ENCODE measurements around the gene BCOR.

The BCOR gene

GRCh38 chrX:40097504-40098263 is at the start of gene BCOR:
TSS of gene BCOR (minus strand) at chrX:40097958. CDS start at chrX:40077929, 20,029 bp downstream.
- DNase-seq: peak; percentile 72

DNA sequence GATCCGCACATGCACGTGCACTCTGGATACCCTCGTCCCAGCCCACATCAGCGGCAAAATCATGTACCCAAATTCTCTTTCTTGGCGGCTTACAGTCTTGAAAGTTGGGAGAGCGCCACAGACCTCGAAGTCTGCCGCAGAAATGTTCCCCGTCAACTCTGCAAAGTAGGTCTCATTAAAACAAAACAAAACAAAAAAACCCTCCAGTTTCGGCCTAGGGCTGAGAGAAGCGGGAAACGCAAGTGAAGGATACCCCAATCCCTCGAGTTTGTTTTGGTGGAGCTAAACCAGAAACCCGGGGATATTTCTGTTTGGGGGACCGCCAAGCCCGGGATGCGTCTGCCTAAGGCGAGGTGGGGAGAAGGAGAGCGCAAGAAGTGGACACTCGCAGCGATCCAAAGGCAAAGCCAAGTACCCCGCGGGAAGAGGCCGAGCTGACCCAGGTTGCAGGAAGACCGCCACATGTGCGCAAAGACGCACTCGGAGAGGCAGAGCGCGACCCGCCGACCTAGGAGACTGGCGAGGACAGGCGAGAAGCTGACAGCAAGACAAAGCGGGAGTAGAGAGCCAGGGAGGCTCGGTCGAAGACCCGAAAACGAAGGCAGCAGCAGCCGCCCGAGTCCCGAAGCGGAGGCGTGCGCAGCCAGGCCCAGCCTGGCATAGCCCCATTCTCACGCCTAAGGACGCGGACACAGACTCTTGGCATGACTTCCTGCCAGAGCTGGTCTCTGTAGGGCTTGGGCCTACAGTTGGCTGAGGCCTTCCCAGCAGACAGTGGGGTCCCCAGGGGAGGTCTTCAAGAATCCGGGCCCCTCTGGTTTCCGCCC is 49.6 kb upstream of the BCOR start:
- DNase-seq: no peak

- peak; percentile 43 for DNase-seq
These were observed 48.7 kb upstream of the BCOR start for GRCh38 chrX:40146262-40147125.

GRCh38 chrX:40145923-40146261 is 48.1 kb upstream of the BCOR start:
- no peak for DNase-seq

- DNase-seq: no peak
These were observed 47.5 kb upstream of the BCOR start for GRCh38 chrX:40145001-40145922.

DNA sequence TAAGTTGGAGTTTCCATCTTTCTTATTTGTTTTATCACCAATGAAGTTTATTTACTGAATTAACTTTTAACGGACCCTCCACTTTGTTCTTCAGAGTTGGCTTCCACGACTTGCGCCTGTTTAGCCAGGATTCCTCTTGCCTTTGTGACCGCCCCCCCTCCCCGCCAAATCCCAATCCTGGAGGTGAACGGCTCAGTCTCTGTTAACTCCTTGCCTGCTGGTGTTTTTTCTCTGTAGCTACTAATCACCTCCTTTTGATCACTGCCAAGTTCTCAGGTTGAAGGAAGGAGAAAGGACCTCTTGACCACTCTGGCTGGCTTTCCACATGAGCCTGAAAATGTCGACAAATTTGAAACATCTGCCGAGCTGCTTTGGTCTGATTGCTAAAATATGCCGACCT is 46.8 kb upstream of the BCOR start:
- DNase-seq: no peak

- no peak for DNase-seq
These were observed 46.2 kb upstream of the BCOR start for GRCh38 chrX:40143987-40144386.

GRCh38 chrX:40143001-40143400 is 45.2 kb upstream of the BCOR start:
- no peak for DNase-seq

DNA sequence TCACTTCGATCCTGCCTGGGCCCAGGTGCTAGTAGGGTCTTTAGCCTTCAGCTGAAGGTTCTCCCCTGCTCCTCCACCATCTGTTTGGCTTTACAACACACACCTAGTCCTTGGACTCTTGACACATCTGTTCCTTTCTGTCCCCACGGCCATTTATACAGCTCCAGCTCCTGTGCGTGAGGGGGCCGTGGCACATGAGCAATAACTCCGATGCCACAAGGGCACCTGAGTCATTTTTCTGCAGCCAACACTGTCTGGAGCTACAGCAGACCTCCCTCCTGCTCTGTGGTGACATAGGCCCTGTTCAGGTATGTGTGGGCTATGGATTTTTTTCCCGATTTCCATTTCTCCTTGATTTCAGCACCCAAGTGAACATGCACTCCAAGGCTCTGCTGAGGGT is 44.7 kb upstream of the BCOR start:
- no peak for DNase-seq

- DNase-seq: no peak
These were observed 43.1 kb upstream of the BCOR start for GRCh38 chrX:40140706-40141499.

GRCh38 chrX:40132751-40133150 is 35.0 kb upstream of the BCOR start:
- no peak for DNase-seq

- no peak for DNase-seq
These were observed 34.0 kb upstream of the BCOR start for GRCh38 chrX:40131654-40132337.

GRCh38 chrX:40130207-40130606 is 32.4 kb upstream of the BCOR start:
- no peak for DNase-seq

DNA sequence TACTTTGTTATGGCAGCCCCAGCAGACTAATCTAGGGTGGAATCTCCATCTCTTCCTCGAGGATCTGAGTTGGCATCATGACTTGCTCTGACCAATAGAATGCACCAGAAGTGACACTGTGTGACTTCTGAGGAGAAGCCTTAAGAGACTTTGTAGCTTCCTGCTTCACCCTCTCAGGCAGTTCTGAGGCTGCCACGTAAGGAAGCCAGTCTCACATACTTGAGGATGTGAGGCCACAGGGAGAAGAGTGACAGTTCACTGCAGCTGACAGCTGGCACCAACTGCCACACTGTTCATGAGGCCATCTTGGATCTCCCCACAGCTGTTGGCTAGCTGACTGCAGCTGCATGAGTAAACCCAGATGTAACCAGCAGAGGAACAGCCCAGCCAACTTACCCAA is 29.3 kb upstream of the BCOR start:
- DNase-seq: no peak

- DNase-seq: no peak
These were observed 24.7 kb upstream of the BCOR start for GRCh38 chrX:40122487-40122886.

DNA sequence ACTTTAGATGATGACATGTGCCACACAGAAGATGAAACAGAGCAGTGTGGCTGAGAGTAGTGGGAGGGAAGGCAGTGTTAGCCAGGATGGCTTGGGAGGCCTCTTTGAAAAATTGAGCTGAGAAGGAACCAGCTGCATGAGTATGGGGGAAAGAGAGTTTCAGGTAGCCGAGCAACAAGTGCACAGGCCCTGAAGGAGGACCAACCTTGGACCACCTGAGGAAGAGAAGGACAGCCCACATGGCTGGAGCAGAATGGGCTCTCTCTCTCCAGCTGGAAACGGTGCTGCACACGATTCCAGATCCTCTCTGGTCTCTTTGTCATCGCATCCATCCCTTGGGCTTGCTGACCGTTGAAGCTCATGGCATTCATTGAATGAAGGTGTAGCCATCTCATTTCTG is 23.9 kb upstream of the BCOR start:
- no peak for DNase-seq

- no peak for DNase-seq
These were observed 23.3 kb upstream of the BCOR start for GRCh38 chrX:40120838-40121580.

- no peak for DNase-seq
These were observed 20.0 kb upstream of the BCOR start for GRCh38 chrX:40117715-40118285.

DNA sequence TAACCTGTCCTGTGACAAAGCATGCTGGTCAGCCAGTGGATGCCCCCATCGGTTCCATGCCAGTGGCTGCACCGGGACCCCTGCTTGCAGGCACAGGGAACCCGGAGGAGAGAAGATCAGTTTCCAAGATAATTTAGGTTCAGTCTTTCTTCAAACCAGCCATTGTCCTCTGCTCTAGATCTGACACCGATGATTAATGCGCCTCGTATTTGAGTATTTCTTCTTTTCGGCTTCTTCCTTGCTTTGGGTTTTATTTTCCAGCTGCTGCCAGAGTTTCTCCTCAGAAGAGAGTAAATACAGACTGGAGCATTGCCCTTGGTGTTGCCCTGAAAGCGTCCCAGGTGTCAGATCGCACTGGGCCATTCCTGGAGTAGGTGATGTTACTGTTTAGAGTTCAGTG is 19.2 kb upstream of the BCOR start:
- no peak for DNase-seq

- DNase-seq: no peak
These were observed 15.2 kb upstream of the BCOR start for GRCh38 chrX:40112996-40113395.
